GM23248 (cell line): ENCODE data around the gene FLAD1. TPM values are rescaled to one million over a fixed set of nuclear protein-coding genes. Genes with fewer than 3 reads are reported as not detected.

Experiments used
- DNase-seq: peaks from one replicate; pipeline ENCODE4 v3.0.0-alpha.2; 2015
- H2AFZ ChIP-seq: fragments of 200-600 bp; sonication (generic); 2 replicates; pipeline ENCODE4 v1.6.1; 2016; ENCODE audit warnings: antibody characterized with exemption
- H3F3A ChIP-seq: fragments of 200-600 bp; sonication (generic); 2 replicates; pipeline ENCODE4 v1.6.1; 2016; ENCODE audit warnings: mild to moderate bottlenecking, antibody characterized with exemption, mixed run types; ENCODE audit not compliant: insufficient read depth
- H3K27ac ChIP-seq: fragments of 200-600 bp; sonication (generic); 2 replicates; pipeline ENCODE4 v1.5.1; 2016; ENCODE audit warnings: mild to moderate bottlenecking
- H3K27me3 ChIP-seq: fragments of 200-600 bp; sonication (generic); replicated peaks from 2 replicates; pipeline ENCODE4 v1.6.1; 2016; ENCODE audit warnings: mild to moderate bottlenecking; ENCODE audit not compliant: insufficient read depth
- H3K36me3 ChIP-seq: fragments of 200-600 bp; sonication (generic); 2 replicates; pipeline ENCODE4 v1.6.1; 2016; ENCODE audit warnings: low read depth, mild to moderate bottlenecking
- H3K4me1 ChIP-seq: fragments of 200-600 bp; sonication (generic); 2 replicates; pipeline ENCODE4 v1.6.1; 2016; ENCODE audit warnings: mild to moderate bottlenecking; ENCODE audit not compliant: insufficient read depth
- H3K4me2 ChIP-seq: fragments of 200-600 bp; sonication (generic); one replicate; pipeline ENCODE4 v1.6.1; 2016; ENCODE audit warnings: mild to moderate bottlenecking; ENCODE audit not compliant: unreplicated experiment
- H3K4me3 ChIP-seq: fragments of 200-600 bp; sonication (generic); 2 replicates; pipeline ENCODE4 v1.5.1; 2016; ENCODE audit warnings: mild to moderate bottlenecking
- H3K79me2 ChIP-seq: fragments of 200-600 bp; sonication (generic); 2 replicates; pipeline ENCODE4 v1.6.1; 2016; ENCODE audit warnings: mild to moderate bottlenecking; ENCODE audit not compliant: insufficient read depth
- H3K9ac ChIP-seq: fragments of 200-600 bp; sonication (generic); 2 replicates; pipeline ENCODE4 v1.6.1; 2016; ENCODE audit warnings: mild to moderate bottlenecking
- H3K9me2 ChIP-seq: fragments of 200-600 bp; sonication (generic); 2 replicates; pipeline ENCODE4 v1.6.1; 2016; ENCODE audit warnings: mixed run types, mild to moderate bottlenecking, moderate library complexity; ENCODE audit not compliant: insufficient read depth
- H3K9me3 ChIP-seq: fragments of 200-600 bp; sonication (generic); one replicate; pipeline ENCODE4 v1.6.1; 2017; ENCODE audit warnings: low read depth
- H4K20me1 ChIP-seq: fragments of 200-600 bp; sonication (generic); 2 replicates; pipeline ENCODE4 v1.6.0; 2016; ENCODE audit not compliant: insufficient read depth
- EZH2 ChIP-seq: fragments of 200-600 bp; sonication (generic); IDR thresholded peaks from 2 replicates; pipeline ENCODE4 v1.6.1; 2018; ENCODE audit warnings: antibody characterized with exemption, mild to moderate bottlenecking; ENCODE audit not compliant: insufficient read depth, poor library complexity, severe bottlenecking
- EZH2phosphoT487 ChIP-seq: fragments of 200-600 bp; sonication (generic); IDR thresholded peaks from 2 replicates; pipeline ENCODE4 v1.6.1; 2018; ENCODE audit warnings: antibody characterized with exemption, moderate library complexity, mild to moderate bottlenecking, low read depth; ENCODE audit not compliant: insufficient read depth
- WGBS, 2 experiments: methylation state at CpG; one replicate each; pipeline ENCODE4 v1.1.6; 2015 to 2017; ENCODE audit warnings: low lambda C conversion rate in 2 of 2, low coverage in 1 of 2; ENCODE audit errors: missing lambda C conversion rate in 2 of 2; 5-methylcytosine and 5-hydroxymethylcytosine counted together
- in situ Hi-C: fragments of 300-500 bp; cut with MboI; formaldehyde crosslinking; loops from 2 replicates; pipeline ENCODE4 v1.15.0; 2020
- polyA plus RNA-seq: library from polyadenylated mRNA; unstranded; fragments of >200 nt; fragmentation: Nextera tagmentation; extraction: Ambion mirVana; gene quantifications from 2 replicates; pipeline ENCODE4 v1.2.1, GENCODE V29; 2016
- total RNA-seq: library from RNA; depleted of rRNA; stranded (reverse); fragments of >200 nt; shearing (Covaris generic); gene quantifications from 2 replicates; pipeline ENCODE4 v1.2.3, GENCODE V29; 2014

The FLAD1 gene
- total and polyA plus RNA-seq, 2 experiments from 2014 or later = 21.3 to 30.2 TPM

GRCh38 chr1:154966111-154966510 is 17.0 kb upstream of the FLAD1 start:
- no peaks in the 10 kb centered on the region for H3K27me3 ChIP-seq
- no peaks in the 10 kb centered on the region for H3K9me2 ChIP-seq
- H3K36me3 ChIP-seq = peaks cover 26% of the 10 kb centered on the region
- no peak overlapping the region for H3K4me2 ChIP-seq
- in situ Hi-C loops = no loop called here
- peaks cover 66% of the 10 kb centered on the region for H3K79me2 ChIP-seq
- H3K4me3 ChIP-seq = no peak overlapping the region
- 73 to 79% methylated on average over 7 of the region's 7 CpGs for WGBS, 2 experiments
- H3F3A ChIP-seq = peaks cover 43% of the 10 kb centered on the region
- H3K9me3 ChIP-seq = no peaks in the 10 kb centered on the region
- peaks cover 18% of the 10 kb centered on the region for H3K4me1 ChIP-seq
- no peak overlapping the region for H2AFZ ChIP-seq
- H4K20me1 ChIP-seq = no peaks in the 10 kb centered on the region
- no peak for DNase-seq
- H3K27ac ChIP-seq = no peak overlapping the region
- H3K9ac ChIP-seq = peak overlapping the region; percentile 98; the same call in 1 of the 2 replicates
- TF ChIP-seq EZH2 (no peak), EZH2phosphoT487 (no peak)

GRCh38 chr1:154967331-154967950 is 15.7 kb upstream of the FLAD1 start:
- no peak for DNase-seq
- Histone ChIP-seq H3K9me3 (no peaks in the 10 kb centered on the region), H4K20me1 (no peaks in the 10 kb centered on the region), H3K4me3 (no peak overlapping the region), H3K36me3 (peaks cover 26% of the 10 kb centered on the region), H3K9ac (peak overlapping the region; percentile 98), H3K79me2 (peaks cover 64% of the 10 kb centered on the region), H3F3A (peaks cover 53% of the 10 kb centered on the region), H3K27ac (no peak overlapping the region), H3K9me2 (no peaks in the 10 kb centered on the region), H3K27me3 (no peaks in the 10 kb centered on the region), H2AFZ (no peak overlapping the region), H3K4me1 (peaks cover 28% of the 10 kb centered on the region), H3K4me2 (no peak overlapping the region)
- WGBS, 2 experiments = 97 to 99% methylated on average over 5 of the region's 5 CpGs
- TF ChIP-seq EZH2 = no peak
- TF ChIP-seq EZH2phosphoT487 = no peak
- in situ Hi-C loops = no loop called here

- H3K79me2 ChIP-seq = peaks cover 64% of the 10 kb centered on the region
- H3K9me3 ChIP-seq = no peaks in the 10 kb centered on the region
- 90 to 98% methylated on average over 3 of the region's 3 CpGs for WGBS, 2 experiments
- peak overlapping the region; percentile 96 for H3K4me2 ChIP-seq
- no peak for DNase-seq
- in situ Hi-C loops = no loop called here
- H4K20me1 ChIP-seq = no peaks in the 10 kb centered on the region
- TF ChIP-seq EZH2phosphoT487 = no peak
- TF ChIP-seq EZH2 = no peak
- H2AFZ ChIP-seq = no peak overlapping the region
- peaks cover 57% of the 10 kb centered on the region for H3F3A ChIP-seq
- peaks cover 26% of the 10 kb centered on the region for H3K36me3 ChIP-seq
- no peaks in the 10 kb centered on the region for H3K27me3 ChIP-seq
- H3K4me3 ChIP-seq = peak overlapping the region; percentile 82
- H3K9ac ChIP-seq = peak overlapping the region; percentile 98
- no peak overlapping the region for H3K27ac ChIP-seq
- H3K4me1 ChIP-seq = peaks cover 30% of the 10 kb centered on the region
- no peaks in the 10 kb centered on the region for H3K9me2 ChIP-seq
Measured at GRCh38 chr1:154968731-154969130, 14.4 kb upstream of the FLAD1 start.

- Histone ChIP-seq H3K9me2 (no peaks in the 10 kb centered on the region), H3K9me3 (no peaks in the 10 kb centered on the region), H3K79me2 (peaks cover 64% of the 10 kb centered on the region), H3K27me3 (no peaks in the 10 kb centered on the region), H3K4me2 (peak overlapping the region; percentile 96), H2AFZ (no peak overlapping the region), H3F3A (peaks cover 52% of the 10 kb centered on the region), H3K36me3 (peaks cover 26% of the 10 kb centered on the region), H3K27ac (peak overlapping the region; percentile 99; the same call in 1 of the 2 replicates), H3K4me1 (peaks cover 30% of the 10 kb centered on the region), H4K20me1 (no peaks in the 10 kb centered on the region), H3K4me3 (peak overlapping the region; percentile 82), H3K9ac (peak overlapping the region; percentile 98)
- TF ChIP-seq EZH2 = no peak
- no peak for TF ChIP-seq EZH2phosphoT487
- 32 to 45% methylated on average over 5 of the region's 5 CpGs for WGBS, 2 experiments
- no peak for DNase-seq
- in situ Hi-C loops = no loop called here
Measured at GRCh38 chr1:154969246-154969645, 13.9 kb upstream of the FLAD1 start.
